ENCODE measurements around the gene LPP. TPM values are rescaled to one million over a fixed set of nuclear protein-coding genes. Genes with fewer than 3 reads are reported as not detected.

LPP gene
- total and polyA plus RNA-seq, 4 donors: 7.2 to 50.3 (median 26.4) TPM

GRCh38 chr3:188185717-188186251 lies 31.8 kb downstream of the LPP start:
- Histone ChIP-seq H3K4me1 (ENCODE audit: control insufficient read depth, insufficient read depth, low read length) (peaks cover 7% of the 10 kb centered on the region), H3K9me3 (ENCODE audit: control insufficient read depth, insufficient read depth, low read length) (no peaks in the 10 kb centered on the region), H3K4me3 (ENCODE audit: low read depth, low read length) (no peak overlapping the region), H3K27me3 (ENCODE audit: control insufficient read depth, insufficient read depth, low read length) (no peaks in the 10 kb centered on the region), H3K36me3 (ENCODE audit: control insufficient read depth, insufficient read depth, low read length) (no peaks in the 10 kb centered on the region), H3K27ac (ENCODE audit: low read depth, low read length) (peak overlapping the region; percentile 29)
- WGBS (ENCODE audit: insufficient coverage): 5% methylated on average over 3 of the region's 7 CpGs
- no peak for DNase-seq (ENCODE audit: low read depth in 4 of 6, low spot score in 6 of 6)

- Histone ChIP-seq H3K36me3 (ENCODE audit: control insufficient read depth, insufficient read depth, low read length) (no peaks in the 10 kb centered on the region), H3K9me3 (ENCODE audit: control insufficient read depth, insufficient read depth, low read length) (no peaks in the 10 kb centered on the region), H3K4me1 (ENCODE audit: control insufficient read depth, insufficient read depth, low read length) (peaks cover 7% of the 10 kb centered on the region), H3K27me3 (ENCODE audit: control insufficient read depth, insufficient read depth, low read length) (no peaks in the 10 kb centered on the region), H3K27ac (ENCODE audit: low read depth, low read length) (no peak overlapping the region), H3K4me3 (ENCODE audit: low read depth, low read length) (no peak overlapping the region)
- WGBS (ENCODE audit: insufficient coverage): no CpG with 5 or more reads among the region's 2 CpGs
- DNase-seq (ENCODE audit: low read depth in 4 of 6, low spot score in 6 of 6): no peak
Observed at GRCh38 chr3:188187053-188187452, 33.1 kb downstream of the LPP start.

- H3K4me3 ChIP-seq (ENCODE audit: low read depth, low read length): no peak overlapping the region
- no peaks in the 10 kb centered on the region for H3K36me3 ChIP-seq (ENCODE audit: control insufficient read depth, insufficient read depth, low read length)
- H3K27ac ChIP-seq (ENCODE audit: low read depth, low read length): no peak overlapping the region
- no peaks in the 10 kb centered on the region for H3K9me3 ChIP-seq (ENCODE audit: control insufficient read depth, insufficient read depth, low read length)
- H3K27me3 ChIP-seq (ENCODE audit: control insufficient read depth, insufficient read depth, low read length): no peaks in the 10 kb centered on the region
- no peak for DNase-seq (ENCODE audit: low read depth in 4 of 6, low spot score in 6 of 6)
- peaks cover 7% of the 10 kb centered on the region for H3K4me1 ChIP-seq (ENCODE audit: control insufficient read depth, insufficient read depth, low read length)
Observed at GRCh38 chr3:188188911-188189310, 35.0 kb downstream of the LPP start.

- no peaks in the 10 kb centered on the region for H3K4me1 ChIP-seq (ENCODE audit: control insufficient read depth, insufficient read depth, low read length)
- H3K27ac ChIP-seq (ENCODE audit: low read depth, low read length): no peak overlapping the region
Observed at GRCh38 chr3:188191460-188191859, 37.5 kb downstream of the LPP start.

GRCh38 chr3:188192034-188192433 lies 38.1 kb downstream of the LPP start:
- DNase-seq (ENCODE audit: low read depth in 4 of 6, low spot score in 6 of 6): no peak
- Histone ChIP-seq H3K27me3 (ENCODE audit: control insufficient read depth, insufficient read depth, low read length) (no peaks in the 10 kb centered on the region), H3K4me3 (ENCODE audit: low read depth, low read length) (no peak overlapping the region), H3K27ac (ENCODE audit: low read depth, low read length) (no peak overlapping the region), H3K9me3 (ENCODE audit: control insufficient read depth, insufficient read depth, low read length) (no peaks in the 10 kb centered on the region), H3K36me3 (ENCODE audit: control insufficient read depth, insufficient read depth, low read length) (no peaks in the 10 kb centered on the region), H3K4me1 (ENCODE audit: control insufficient read depth, insufficient read depth, low read length) (no peaks in the 10 kb centered on the region)
- WGBS (ENCODE audit: insufficient coverage): no CpG with 5 or more reads among the region's 2 CpGs

More at GRCh38 chr3:188191460-188191859, 37.5 kb downstream of the LPP start:
- H3K4me3 ChIP-seq (ENCODE audit: low read depth, low read length): no peak overlapping the region
- no peaks in the 10 kb centered on the region for H3K27me3 ChIP-seq (ENCODE audit: control insufficient read depth, insufficient read depth, low read length)
- WGBS (ENCODE audit: insufficient coverage): 82% methylated on average over 2 of the region's 3 CpGs
- no peaks in the 10 kb centered on the region for H3K9me3 ChIP-seq (ENCODE audit: control insufficient read depth, insufficient read depth, low read length)
- DNase-seq (ENCODE audit: low read depth in 4 of 6, low spot score in 6 of 6): no peak
- no peaks in the 10 kb centered on the region for H3K36me3 ChIP-seq (ENCODE audit: control insufficient read depth, insufficient read depth, low read length)

- WGBS (ENCODE audit: insufficient coverage): no CpG with 5 or more reads among the region's 2 CpGs
- Histone ChIP-seq H3K27ac (ENCODE audit: low read depth, low read length) (no peak overlapping the region), H3K4me1 (ENCODE audit: control insufficient read depth, insufficient read depth, low read length) (peaks cover 2% of the 10 kb centered on the region), H3K36me3 (ENCODE audit: control insufficient read depth, insufficient read depth, low read length) (no peaks in the 10 kb centered on the region), H3K9me3 (ENCODE audit: control insufficient read depth, insufficient read depth, low read length) (no peaks in the 10 kb centered on the region), H3K27me3 (ENCODE audit: control insufficient read depth, insufficient read depth, low read length) (no peaks in the 10 kb centered on the region), H3K4me3 (ENCODE audit: low read depth, low read length) (no peak overlapping the region)
- DNase-seq (ENCODE audit: low read depth in 4 of 6, low spot score in 6 of 6): no peak
Observed at GRCh38 chr3:188194332-188194731, 40.4 kb downstream of the LPP start.

GRCh38 chr3:188196232-188196990 lies 42.5 kb downstream of the LPP start:
- 94% methylated on average over 6 of the region's 6 CpGs for WGBS (ENCODE audit: insufficient coverage)
- H3K4me1 ChIP-seq (ENCODE audit: control insufficient read depth, insufficient read depth, low read length): peaks cover 2% of the 10 kb centered on the region
- no peaks in the 10 kb centered on the region for H3K36me3 ChIP-seq (ENCODE audit: control insufficient read depth, insufficient read depth, low read length)
- no peak overlapping the region for H3K27ac ChIP-seq (ENCODE audit: low read depth, low read length)
- no peaks in the 10 kb centered on the region for H3K9me3 ChIP-seq (ENCODE audit: control insufficient read depth, insufficient read depth, low read length)
- no peaks in the 10 kb centered on the region for H3K27me3 ChIP-seq (ENCODE audit: control insufficient read depth, insufficient read depth, low read length)
- H3K4me3 ChIP-seq (ENCODE audit: low read depth, low read length): no peak overlapping the region
- DNase-seq (ENCODE audit: low read depth in 4 of 6, low spot score in 6 of 6): no peak

GRCh38 chr3:188197388-188197847 lies 43.5 kb downstream of the LPP start:
- no peaks in the 10 kb centered on the region for H3K36me3 ChIP-seq (ENCODE audit: control insufficient read depth, insufficient read depth, low read length)
- no peaks in the 10 kb centered on the region for H3K9me3 ChIP-seq (ENCODE audit: control insufficient read depth, insufficient read depth, low read length)
- no peak overlapping the region for H3K4me3 ChIP-seq (ENCODE audit: low read depth, low read length)
- peaks cover 2% of the 10 kb centered on the region for H3K4me1 ChIP-seq (ENCODE audit: control insufficient read depth, insufficient read depth, low read length)
- no peak overlapping the region for H3K27ac ChIP-seq (ENCODE audit: low read depth, low read length)
- 75% methylated on average over 3 of the region's 8 CpGs for WGBS (ENCODE audit: insufficient coverage)
- no peaks in the 10 kb centered on the region for H3K27me3 ChIP-seq (ENCODE audit: control insufficient read depth, insufficient read depth, low read length)
- no peak for DNase-seq (ENCODE audit: low read depth in 4 of 6, low spot score in 6 of 6)

GRCh38 chr3:188198001-188198400 lies 44.0 kb downstream of the LPP start:
- peaks cover 2% of the 10 kb centered on the region for H3K4me1 ChIP-seq (ENCODE audit: control insufficient read depth, insufficient read depth, low read length)
- no peaks in the 10 kb centered on the region for H3K27me3 ChIP-seq (ENCODE audit: control insufficient read depth, insufficient read depth, low read length)
- no peak for DNase-seq (ENCODE audit: low read depth in 4 of 6, low spot score in 6 of 6)
- H3K36me3 ChIP-seq (ENCODE audit: control insufficient read depth, insufficient read depth, low read length): no peaks in the 10 kb centered on the region
- H3K27ac ChIP-seq (ENCODE audit: low read depth, low read length): no peak overlapping the region
- no peaks in the 10 kb centered on the region for H3K9me3 ChIP-seq (ENCODE audit: control insufficient read depth, insufficient read depth, low read length)
- no CpG with 5 or more reads among the region's 3 CpGs for WGBS (ENCODE audit: insufficient coverage)
- H3K4me3 ChIP-seq (ENCODE audit: low read depth, low read length): no peak overlapping the region

GRCh38 chr3:188198760-188199327 lies 44.9 kb downstream of the LPP start:
- Histone ChIP-seq H3K4me1 (ENCODE audit: control insufficient read depth, insufficient read depth, low read length) (peaks cover 2% of the 10 kb centered on the region), H3K27ac (ENCODE audit: low read depth, low read length) (no peak overlapping the region), H3K9me3 (ENCODE audit: control insufficient read depth, insufficient read depth, low read length) (no peaks in the 10 kb centered on the region), H3K4me3 (ENCODE audit: low read depth, low read length) (no peak overlapping the region), H3K36me3 (ENCODE audit: control insufficient read depth, insufficient read depth, low read length) (no peaks in the 10 kb centered on the region), H3K27me3 (ENCODE audit: control insufficient read depth, insufficient read depth, low read length) (no peaks in the 10 kb centered on the region)
- DNase-seq (ENCODE audit: low read depth in 4 of 6, low spot score in 6 of 6): no peak
- WGBS (ENCODE audit: insufficient coverage): 98% methylated on average over 7 of the region's 9 CpGs
